ES-I3 (cell line): Measurements from ENCODE around the gene E2F4.

Experiments
- H3K36me3 ChIP-seq: 2 replicates; pipeline ENCODE4 v1.6.1; 2013; ENCODE audit warnings: mild to moderate bottlenecking, low read length, control low read depth, moderate library complexity; ENCODE audit not compliant: insufficient read depth
- H3K4me1 ChIP-seq: 2 replicates; pipeline ENCODE4 v1.6.1; 2013; ENCODE audit warnings: mild to moderate bottlenecking, control low read depth, low read length; ENCODE audit not compliant: insufficient read depth
- H3K9ac ChIP-seq: 2 replicates; pipeline ENCODE4 v1.6.1; 2013; ENCODE audit warnings: low read depth, mild to moderate bottlenecking, low read length, moderate library complexity
- H3K9me3 ChIP-seq: 2 replicates; pipeline ENCODE4 v1.6.1; 2013; ENCODE audit warnings: mild to moderate bottlenecking, low read length, moderate library complexity; ENCODE audit not compliant: control insufficient read depth, insufficient read depth

Gene E2F4

DNA sequence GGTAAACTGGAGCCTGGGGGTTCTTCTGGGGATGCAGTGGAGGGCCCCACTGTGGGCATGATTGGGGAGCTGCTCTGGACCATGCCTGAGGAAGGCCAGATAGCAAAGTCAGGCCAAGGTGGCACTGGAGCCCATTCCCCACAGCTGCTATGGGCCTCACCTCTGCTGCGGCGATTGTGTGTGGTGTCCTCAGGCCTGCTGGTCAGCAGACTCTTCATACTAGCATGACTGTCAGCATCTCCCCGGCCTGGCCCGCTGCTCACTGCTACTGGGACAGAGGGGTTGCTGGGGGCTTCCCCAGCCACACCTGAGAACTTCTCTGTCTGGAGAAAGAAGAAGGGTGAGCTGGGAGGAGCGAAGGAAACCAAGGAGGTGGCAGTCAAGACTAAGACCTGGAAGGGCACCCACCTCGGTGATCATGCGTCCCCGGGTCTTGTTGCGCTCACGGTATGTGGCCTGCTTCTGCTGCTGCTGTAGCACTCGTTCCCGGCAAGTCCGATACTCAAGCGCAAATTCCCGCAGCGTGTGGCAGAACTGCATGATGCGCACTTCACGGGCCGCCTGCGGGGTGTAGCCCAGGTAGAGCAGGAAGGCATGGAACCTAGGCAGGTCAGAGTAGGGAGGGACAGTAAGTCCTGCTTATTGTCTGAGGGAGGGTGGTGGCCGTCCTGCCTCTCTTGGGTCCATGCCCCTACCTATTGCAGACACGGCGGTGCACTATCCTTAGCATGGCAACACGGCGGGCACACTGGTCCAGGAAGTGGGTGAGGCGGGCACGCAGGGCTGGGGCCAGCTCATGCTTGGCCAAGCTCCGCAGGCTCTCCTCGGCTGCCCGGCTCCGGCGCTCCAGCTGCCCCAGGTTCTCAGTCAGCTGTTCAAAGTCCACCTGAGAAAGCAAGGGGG is 38.2 kb downstream of the E2F4 start:
- no peak overlapping the region for H3K9ac ChIP-seq
- no peaks in the 10 kb centered on the region for H3K9me3 ChIP-seq
- H3K36me3 ChIP-seq = peaks cover 5% of the 10 kb centered on the region; the same call in 1 of the 2 replicates
- H3K4me1 ChIP-seq = no peaks in the 10 kb centered on the region

DNA sequence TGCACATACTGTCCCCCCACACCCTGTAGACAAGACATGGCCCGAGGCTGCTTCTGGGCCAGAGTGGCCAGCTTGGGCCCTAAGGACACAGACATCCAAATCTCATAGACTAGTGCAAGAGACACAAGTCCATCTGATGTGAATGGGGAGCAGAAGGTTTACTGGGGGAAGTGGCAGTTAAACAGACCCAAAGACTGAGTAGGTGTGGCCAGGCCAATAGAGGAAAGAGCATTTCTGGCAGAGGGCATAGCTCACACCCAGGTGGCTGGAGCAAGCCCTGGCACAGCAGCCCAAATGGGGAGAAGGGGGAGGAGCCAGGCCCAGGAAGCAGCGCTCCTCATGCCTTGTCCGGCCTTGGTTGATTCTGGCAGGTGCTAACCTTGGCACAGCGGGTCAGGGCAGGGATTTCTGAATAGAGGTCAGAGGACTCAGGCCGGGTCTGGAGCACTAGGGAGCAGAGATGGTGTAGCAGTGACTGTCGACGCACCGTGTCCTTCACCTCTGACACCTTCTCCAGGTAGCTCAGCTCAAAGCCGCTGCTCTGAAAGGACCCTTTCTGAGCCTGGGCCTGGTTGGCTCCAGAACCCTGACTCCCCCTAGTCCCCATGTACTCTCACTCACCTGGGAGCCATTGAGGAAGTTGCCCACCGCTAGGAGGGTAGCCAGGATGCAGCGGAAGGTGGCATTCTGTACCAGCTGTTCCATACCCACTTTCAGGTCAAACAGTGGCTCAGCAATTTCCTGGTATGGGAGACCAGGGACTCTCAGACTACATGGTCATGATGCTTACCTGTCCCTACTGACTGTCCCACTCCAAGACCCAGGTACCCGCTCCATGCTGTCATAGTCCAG is 39.1 kb downstream of the E2F4 start:
- no peaks in the 10 kb centered on the region for H3K4me1 ChIP-seq
- H3K9ac ChIP-seq = no peak overlapping the region
- no peaks in the 10 kb centered on the region for H3K9me3 ChIP-seq
- peaks cover 5% of the 10 kb centered on the region; the same call in 1 of the 2 replicates for H3K36me3 ChIP-seq

DNA sequence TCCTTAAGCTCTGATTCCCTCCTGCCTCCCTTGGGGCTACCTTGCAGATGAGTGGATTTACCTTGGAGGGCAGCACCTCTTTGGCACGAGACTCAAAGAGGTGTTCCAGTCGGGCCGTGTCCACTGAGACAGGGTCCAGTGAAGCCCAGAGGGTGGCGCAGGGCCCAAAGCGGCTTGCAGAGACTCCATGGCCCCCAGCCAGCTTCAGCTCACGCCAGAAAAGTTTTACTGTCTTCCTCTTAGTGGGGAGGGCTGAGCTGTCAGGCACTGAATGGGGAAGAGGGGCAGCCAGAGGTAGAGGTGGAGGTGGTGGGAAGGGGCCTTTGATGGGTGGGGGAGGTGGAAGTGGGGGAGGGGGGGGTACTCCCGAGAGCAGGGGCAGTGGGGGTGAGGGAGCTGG is 41.6 kb downstream of the E2F4 start:
- Histone ChIP-seq H3K9ac (no peak overlapping the region), H3K36me3 (no peaks in the 10 kb centered on the region; the same call in 1 of the 2 replicates), H3K9me3 (no peaks in the 10 kb centered on the region), H3K4me1 (no peaks in the 10 kb centered on the region; the same call in 1 of the 2 replicates)

DNA sequence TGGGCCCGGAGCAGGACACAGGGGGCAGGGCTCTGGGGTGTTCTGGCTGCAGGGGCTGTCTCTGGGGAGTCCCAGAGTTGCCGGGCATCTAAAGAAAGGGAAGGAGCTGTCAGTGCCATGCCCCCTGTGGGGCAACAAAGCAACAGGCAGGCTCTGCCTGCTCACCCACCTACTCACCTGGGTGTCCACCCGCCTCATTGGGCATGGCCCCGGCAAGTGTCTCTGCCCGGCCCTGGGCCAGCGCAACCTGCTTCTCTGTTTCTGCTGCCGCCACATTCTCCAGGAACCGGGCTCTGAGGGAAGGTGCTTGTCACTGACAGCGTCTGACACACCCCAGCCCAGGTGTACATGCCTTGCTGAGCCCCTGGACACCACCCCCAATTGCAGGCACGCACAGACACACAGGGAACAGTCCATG is 42.2 kb downstream of the E2F4 start:
- Histone ChIP-seq H3K9me3 (no peaks in the 10 kb centered on the region), H3K36me3 (no peaks in the 10 kb centered on the region; the same call in 1 of the 2 replicates), H3K9ac (no peak overlapping the region), H3K4me1 (no peaks in the 10 kb centered on the region; the same call in 1 of the 2 replicates)

DNA sequence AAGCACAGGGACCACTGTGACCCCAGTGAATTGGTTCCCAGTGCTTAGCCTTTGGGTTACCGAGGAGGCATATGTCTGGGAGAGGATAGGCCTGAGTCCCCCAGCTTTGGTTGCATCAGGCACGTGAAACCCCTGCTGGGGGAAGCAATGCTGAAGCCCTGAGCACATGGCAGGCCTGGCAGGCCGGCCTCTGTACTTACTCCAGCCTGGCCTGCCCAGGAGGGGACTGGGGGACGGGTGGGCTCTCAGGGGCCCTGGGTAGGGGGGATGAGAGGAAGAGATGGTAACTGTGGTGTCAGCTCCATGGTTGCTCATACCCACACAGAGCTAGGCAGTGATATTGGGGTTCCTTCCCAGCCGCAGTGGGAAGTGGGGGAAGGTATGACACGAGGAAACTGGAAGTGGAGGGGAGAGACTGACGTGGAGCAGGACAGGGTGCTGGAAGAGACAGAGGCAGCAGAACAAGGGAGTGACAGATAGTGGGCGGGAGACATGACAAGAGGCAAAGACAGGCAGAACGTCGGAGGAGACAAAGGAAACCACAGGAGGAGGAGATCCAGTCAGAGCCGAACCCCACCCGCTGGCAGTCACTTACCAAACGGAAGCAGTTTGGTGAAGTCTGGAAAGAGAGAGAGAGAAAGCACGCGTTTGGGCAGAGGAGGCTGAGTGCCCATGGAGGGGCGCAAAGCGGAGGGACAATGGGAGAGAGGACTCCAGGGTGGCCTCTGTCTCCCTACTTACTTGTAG is 44.0 kb downstream of the E2F4 start:
- Histone ChIP-seq H3K9me3 (no peaks in the 10 kb centered on the region), H3K4me1 (no peaks in the 10 kb centered on the region; the same call in 1 of the 2 replicates), H3K36me3 (peaks cover 3% of the 10 kb centered on the region; the same call in 1 of the 2 replicates), H3K9ac (peak overlapping the region; percentile 45)

DNA sequence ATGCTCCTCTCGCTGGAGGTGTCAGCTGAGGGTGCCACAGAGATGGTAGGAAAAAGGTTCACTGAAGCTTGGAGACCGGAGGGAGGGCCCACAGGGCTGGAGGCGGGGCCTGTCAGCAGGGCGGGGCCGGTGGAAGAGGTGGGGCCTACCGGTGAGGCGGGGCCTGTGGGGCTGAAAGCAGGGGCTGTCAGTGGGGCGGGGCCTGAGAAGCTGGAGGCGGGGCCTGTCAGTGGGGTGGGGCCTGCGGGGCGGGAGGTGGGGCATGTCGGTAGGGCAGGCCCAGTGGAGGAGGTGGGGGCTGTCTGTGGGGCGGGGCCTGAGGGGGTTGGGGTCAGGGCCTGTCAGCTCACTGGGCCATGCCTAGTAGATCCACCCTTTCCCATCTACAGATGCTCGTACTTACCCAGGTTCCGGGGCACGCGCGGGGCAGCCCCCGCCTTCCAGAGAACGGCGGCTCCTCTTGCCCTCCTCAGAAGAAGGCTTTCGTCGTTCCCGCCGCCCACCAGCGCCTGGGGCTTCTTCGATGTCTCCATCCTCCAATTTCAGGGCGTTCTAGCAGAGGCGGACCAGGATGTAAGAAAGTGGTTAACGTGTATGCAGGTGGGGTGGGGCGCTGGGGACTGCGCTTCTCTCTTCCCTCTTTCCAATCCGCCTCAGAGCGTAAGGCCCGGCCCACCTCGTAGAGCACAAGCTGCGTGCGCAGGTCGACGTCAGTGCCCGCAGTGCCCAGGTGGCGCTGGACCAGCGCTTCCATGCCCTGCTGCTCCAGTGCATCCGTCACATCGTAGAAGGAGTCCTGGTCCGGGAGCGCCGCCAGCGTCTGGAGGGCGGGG is 44.8 kb downstream of the E2F4 start:
- peaks cover 7% of the 10 kb centered on the region for H3K4me1 ChIP-seq
- H3K9ac ChIP-seq = peak overlapping the region; percentile 55
- H3K9me3 ChIP-seq = no peaks in the 10 kb centered on the region
- H3K36me3 ChIP-seq = peaks cover 3% of the 10 kb centered on the region; the same call in 1 of the 2 replicates

DNA sequence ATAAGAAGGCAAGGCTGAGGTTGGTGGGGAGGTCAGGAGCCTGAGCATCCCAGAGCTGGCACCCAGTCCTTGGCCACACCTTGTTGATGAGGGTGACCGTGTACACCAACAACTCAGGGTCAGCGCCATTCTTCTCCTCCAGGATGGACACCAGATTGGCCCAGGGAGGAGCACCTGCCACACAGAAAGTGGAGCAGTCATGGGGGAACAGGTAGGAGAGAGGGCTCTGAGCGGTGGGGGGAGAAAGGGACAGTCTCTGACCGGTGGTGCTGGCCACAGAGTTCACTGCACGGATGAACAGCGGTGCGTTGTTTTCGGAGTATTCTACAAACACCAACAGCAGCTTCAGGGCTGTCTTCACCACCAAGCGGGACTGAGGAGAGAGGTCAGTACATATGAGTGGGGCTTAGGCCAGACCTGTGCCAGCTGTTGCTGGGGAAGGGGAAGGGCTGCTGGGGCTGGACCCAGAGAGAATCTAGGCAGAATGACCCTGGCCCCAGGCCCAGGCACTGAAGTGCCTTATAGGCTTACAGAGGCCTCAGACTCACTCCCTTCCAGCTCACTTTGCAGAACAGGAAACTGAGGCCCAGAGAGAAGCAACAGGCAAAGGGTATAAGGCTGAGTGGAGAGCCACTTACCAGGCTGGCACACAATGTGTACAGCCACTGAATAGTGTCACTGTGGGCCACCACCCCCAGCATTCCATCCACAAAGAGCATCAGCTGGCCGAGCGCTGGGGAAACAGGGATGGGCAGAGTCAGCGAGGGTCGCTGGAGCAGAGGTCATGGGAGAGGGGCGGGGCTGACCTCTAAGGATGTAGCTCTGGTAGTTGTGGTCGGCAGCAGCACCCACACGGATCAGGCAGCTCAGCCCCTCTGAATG is 45.7 kb downstream of the E2F4 start:
- Histone ChIP-seq H3K36me3 (peaks cover 3% of the 10 kb centered on the region; the same call in 1 of the 2 replicates), H3K4me1 (peaks cover 8% of the 10 kb centered on the region), H3K9me3 (no peaks in the 10 kb centered on the region), H3K9ac (peak overlapping the region; percentile 55; the same call in 1 of the 2 replicates)

DNA sequence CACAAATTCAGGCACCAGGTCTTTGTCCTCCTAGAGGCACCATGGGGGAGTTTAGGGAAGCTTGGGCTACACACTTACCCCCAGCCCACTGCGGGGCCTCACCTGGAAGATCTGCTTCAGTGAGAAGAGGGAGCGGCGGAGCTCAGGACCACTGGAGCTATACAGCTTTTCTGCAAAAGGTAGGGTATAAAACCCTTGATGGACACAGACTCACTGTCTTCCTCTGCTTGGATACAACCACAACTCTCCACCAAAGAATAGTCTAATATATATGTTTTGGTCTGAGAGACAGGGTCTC is 46.3 kb downstream of the E2F4 start:
- Histone ChIP-seq H3K4me1 (peaks cover 8% of the 10 kb centered on the region), H3K9me3 (no peaks in the 10 kb centered on the region), H3K36me3 (peaks cover 3% of the 10 kb centered on the region; the same call in 1 of the 2 replicates), H3K9ac (no peak overlapping the region)

DNA sequence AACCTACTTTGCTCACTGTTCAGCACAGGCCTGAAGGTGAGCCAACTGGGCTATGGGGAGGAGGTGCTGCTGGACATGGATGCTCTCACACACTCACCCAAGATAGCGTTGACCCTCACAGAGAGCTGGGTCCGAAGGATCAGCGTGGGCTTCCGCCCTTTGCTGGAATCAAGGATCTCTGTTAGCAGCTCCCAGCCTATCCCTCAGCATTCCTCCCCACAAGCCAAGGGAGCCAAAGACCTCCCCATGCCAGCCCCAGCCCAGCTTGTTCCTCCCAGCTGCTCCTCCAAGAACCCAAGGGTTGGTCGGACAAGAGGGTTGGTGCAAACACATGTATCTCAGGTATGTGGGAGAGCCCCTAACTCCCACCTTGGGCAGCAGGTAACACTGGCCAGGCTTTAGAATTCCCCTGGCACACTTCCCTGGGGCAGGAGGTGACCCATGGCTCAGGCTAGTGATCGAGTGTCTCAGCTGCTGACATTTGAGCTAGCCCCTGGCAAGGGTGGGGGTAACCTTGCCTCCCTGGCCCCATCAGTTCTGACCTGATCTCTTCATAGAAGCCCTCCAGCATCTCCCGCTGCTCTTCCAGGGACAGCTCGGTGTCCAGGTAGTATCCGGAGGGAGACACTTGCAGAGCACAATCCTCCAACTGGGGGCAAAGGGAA is 47.0 kb downstream of the E2F4 start:
- H3K36me3 ChIP-seq = peaks cover 3% of the 10 kb centered on the region; the same call in 1 of the 2 replicates
- peaks cover 13% of the 10 kb centered on the region for H3K4me1 ChIP-seq
- no peaks in the 10 kb centered on the region for H3K9me3 ChIP-seq
- H3K9ac ChIP-seq = no peak overlapping the region

DNA sequence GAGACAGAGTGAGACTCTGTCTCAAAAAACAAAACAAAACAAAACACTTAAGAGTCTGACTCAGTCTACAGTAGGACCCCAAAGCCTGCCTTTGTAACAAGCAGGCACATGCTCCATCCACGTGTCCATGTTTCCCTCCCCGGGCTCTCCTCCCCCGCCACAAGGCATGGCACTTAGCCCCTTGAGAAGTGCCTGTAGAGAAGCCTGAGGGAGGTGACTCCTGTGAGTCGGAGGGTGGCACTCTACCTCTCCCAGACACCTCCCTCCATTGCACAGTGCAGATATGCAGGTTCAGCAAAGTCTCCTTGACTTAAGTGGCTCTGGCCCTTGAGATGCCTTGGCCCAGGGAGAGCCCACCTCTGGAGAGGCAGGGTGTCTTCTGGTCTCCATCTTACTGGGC is 48.6 kb downstream of the E2F4 start:
- Histone ChIP-seq H3K36me3 (peaks cover 3% of the 10 kb centered on the region; the same call in 1 of the 2 replicates), H3K4me1 (peaks cover 28% of the 10 kb centered on the region), H3K9ac (no peak overlapping the region), H3K9me3 (no peaks in the 10 kb centered on the region)

DNA sequence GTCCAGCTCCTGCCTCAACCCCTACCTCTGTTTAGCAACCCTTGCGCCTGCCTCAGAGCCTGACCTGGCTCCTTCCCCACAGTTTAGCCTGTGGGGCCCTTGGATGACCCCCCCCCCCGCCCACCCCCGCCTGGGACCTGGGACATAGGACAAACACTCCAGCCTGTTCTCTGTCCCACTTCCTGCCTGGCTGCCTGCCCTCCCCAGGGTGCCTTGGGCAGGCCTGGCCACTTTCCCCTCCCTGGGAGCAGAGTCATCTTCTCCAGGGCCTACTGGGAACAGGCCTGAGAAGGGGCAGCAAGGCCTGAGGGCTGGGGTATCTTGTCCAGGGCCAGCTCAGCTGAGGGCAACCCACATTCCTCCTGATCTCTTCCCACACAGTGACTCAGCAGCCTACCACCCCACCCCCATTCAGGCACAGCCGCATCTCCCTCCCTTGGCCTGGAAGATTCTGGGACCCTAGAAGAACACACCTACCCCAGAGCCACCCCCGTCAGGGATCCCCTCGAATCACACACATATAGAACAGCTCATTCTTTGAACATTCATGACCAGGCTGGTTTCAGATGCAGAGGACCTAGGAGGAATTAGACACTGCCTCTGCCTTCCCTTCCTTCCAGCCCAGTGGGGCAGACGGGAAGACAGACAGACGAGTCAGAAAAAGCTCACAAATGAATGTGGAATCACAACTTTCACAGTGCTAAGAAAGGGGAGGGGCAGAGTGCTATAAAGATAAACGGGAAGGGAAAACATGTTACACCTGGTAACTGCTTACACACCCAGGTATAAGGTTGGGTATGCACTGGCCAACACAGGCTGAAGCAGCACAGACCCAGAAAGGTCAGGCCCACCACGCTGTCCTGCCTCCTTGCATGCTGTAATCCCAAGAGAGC is 49.3 kb downstream of the E2F4 start:
- no peaks in the 10 kb centered on the region for H3K9me3 ChIP-seq
- H3K36me3 ChIP-seq = peaks cover 3% of the 10 kb centered on the region; the same call in 1 of the 2 replicates
- no peak overlapping the region for H3K9ac ChIP-seq
- peaks cover 29% of the 10 kb centered on the region for H3K4me1 ChIP-seq
